Loucy (cell line): ENCODE data around the gene MT1B.

Source experiments
- H2AFZ ChIP-seq: fragments of 200-600 bp; sonication (generic); 2 replicates; pipeline ENCODE4 v1.6.0; 2016; ENCODE audit warnings: antibody characterized with exemption, mild to moderate bottlenecking, low read length, moderate library complexity
- H3F3A ChIP-seq: fragments of 200-600 bp; 2 replicates; pipeline ENCODE4 v1.6.0; 2016; ENCODE audit warnings: antibody characterized with exemption, low read depth, mild to moderate bottlenecking
- H3K27me3 ChIP-seq: fragments of 200-600 bp; sonication (generic); 2 replicates; pipeline ENCODE4 v1.6.1; 2014; ENCODE audit warnings: low read length, mild to moderate bottlenecking; ENCODE audit not compliant: insufficient read depth, poor library complexity, severe bottlenecking
- H3K36me3 ChIP-seq: fragments of 200-600 bp; sonication (generic); 2 replicates; pipeline ENCODE4 v1.6.1; 2016; ENCODE audit warnings: low read length; ENCODE audit not compliant: insufficient read depth
- H3K4me1 ChIP-seq: fragments of 200-600 bp; sonication (generic); 2 replicates; pipeline ENCODE4 v1.5.1; 2014; ENCODE audit warnings: low read length, mild to moderate bottlenecking; ENCODE audit not compliant: insufficient read depth, poor library complexity, severe bottlenecking
- H3K4me2 ChIP-seq: fragments of 200-600 bp; sonication (generic); 2 replicates; pipeline ENCODE4 v1.6.0; 2014; ENCODE audit warnings: antibody characterized with exemption, low read length, low read depth, mild to moderate bottlenecking; ENCODE audit not compliant: poor library complexity, severe bottlenecking
- H3K4me3 ChIP-seq: fragments of 200-600 bp; sonication (generic); 2 replicates; pipeline ENCODE4 v1.5.1; 2014; ENCODE audit warnings: low read length, mild to moderate bottlenecking, mixed read lengths; ENCODE audit not compliant: poor library complexity, severe bottlenecking
- H3K79me2 ChIP-seq: fragments of 200-600 bp; sonication (generic); 2 replicates; pipeline ENCODE4 v1.6.1; 2014; ENCODE audit warnings: low read length; ENCODE audit not compliant: insufficient read depth
- H3K9ac ChIP-seq: fragments of 200-600 bp; sonication (generic); 2 replicates; pipeline ENCODE4 v1.6.0; 2014; ENCODE audit warnings: mild to moderate bottlenecking, low read depth, low read length, moderate library complexity; ENCODE audit not compliant: poor library complexity, severe bottlenecking
- H3K9me2 ChIP-seq: fragments of 200-600 bp; sonication (generic); replicated peaks from 2 replicates; pipeline ENCODE4 v1.6.1; 2016; ENCODE audit warnings: low read depth, low read length, mixed read lengths
- H3K9me3 ChIP-seq: fragments of 200-600 bp; sonication (generic); 2 replicates; pipeline ENCODE4 v1.6.1; 2014; ENCODE audit warnings: mild to moderate bottlenecking, antibody characterized with exemption, low read length, low read depth; ENCODE audit not compliant: insufficient read depth
- H4K20me1 ChIP-seq: fragments of 200-600 bp; sonication (generic); 2 replicates; pipeline ENCODE4 v1.6.0; 2014; ENCODE audit warnings: antibody characterized with exemption, low read length, mild to moderate bottlenecking; ENCODE audit not compliant: insufficient read depth, poor library complexity, severe bottlenecking
- EZH2phosphoT487 ChIP-seq: fragments of 200-600 bp; IDR thresholded peaks from 2 replicates; pipeline ENCODE4 v1.6.1; 2018; ENCODE audit warnings: antibody characterized with exemption, mild to moderate bottlenecking, moderate library complexity, borderline replicate concordance
- TF ChIP-seq, protein P1 (sequence below): fragments of 200-600 bp; sonication (generic); conservative IDR thresholded peaks from 2 replicates; pipeline ENCODE4 v1.5.1; 2014; ENCODE audit warnings: mild to moderate bottlenecking, antibody characterized with exemption, low read length

The MT1B gene

DNA sequence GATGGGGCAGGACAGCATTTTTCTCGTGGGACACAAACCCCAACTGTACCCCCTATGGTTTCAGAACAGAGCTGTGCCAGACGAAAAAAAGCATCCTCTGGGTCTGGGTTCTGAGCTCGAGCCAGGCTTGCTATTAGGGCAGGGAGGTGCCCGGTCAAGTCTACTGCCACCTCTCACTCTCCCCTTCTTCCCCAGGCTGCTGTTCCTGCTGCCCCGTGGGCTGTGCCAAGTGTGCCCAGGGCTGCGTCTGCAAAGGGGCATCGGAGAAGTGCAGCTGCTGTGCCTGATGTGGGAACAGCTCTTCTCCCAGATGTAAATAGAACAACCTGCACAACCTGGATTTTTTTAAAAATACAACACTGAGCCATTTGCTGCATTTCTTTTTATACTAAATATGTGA is 25.0 kb upstream of the MT1B start:
- no peaks in the 10 kb centered on the region for H3F3A ChIP-seq
- H4K20me1 ChIP-seq: no peaks in the 10 kb centered on the region
- no peaks in the 10 kb centered on the region for H3K36me3 ChIP-seq
- H3K4me2 ChIP-seq: no peak overlapping the region
- no peaks in the 10 kb centered on the region for H3K79me2 ChIP-seq
- no peaks in the 10 kb centered on the region for H3K9me2 ChIP-seq
- no peak overlapping the region for H2AFZ ChIP-seq
- no peak overlapping the region for H3K9ac ChIP-seq
- no peaks in the 10 kb centered on the region for H3K9me3 ChIP-seq
- TF ChIP-seq, protein P1, sequence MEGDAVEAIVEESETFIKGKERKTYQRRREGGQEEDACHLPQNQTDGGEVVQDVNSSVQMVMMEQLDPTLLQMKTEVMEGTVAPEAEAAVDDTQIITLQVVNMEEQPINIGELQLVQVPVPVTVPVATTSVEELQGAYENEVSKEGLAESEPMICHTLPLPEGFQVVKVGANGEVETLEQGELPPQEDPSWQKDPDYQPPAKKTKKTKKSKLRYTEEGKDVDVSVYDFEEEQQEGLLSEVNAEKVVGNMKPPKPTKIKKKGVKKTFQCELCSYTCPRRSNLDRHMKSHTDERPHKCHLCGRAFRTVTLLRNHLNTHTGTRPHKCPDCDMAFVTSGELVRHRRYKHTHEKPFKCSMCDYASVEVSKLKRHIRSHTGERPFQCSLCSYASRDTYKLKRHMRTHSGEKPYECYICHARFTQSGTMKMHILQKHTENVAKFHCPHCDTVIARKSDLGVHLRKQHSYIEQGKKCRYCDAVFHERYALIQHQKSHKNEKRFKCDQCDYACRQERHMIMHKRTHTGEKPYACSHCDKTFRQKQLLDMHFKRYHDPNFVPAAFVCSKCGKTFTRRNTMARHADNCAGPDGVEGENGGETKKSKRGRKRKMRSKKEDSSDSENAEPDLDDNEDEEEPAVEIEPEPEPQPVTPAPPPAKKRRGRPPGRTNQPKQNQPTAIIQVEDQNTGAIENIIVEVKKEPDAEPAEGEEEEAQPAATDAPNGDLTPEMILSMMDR: no peak
- no peak for TF ChIP-seq EZH2phosphoT487
- H3K4me1 ChIP-seq: no peaks in the 10 kb centered on the region
- no peak overlapping the region for H3K4me3 ChIP-seq
- H3K27me3 ChIP-seq: no peaks in the 10 kb centered on the region

DNA sequence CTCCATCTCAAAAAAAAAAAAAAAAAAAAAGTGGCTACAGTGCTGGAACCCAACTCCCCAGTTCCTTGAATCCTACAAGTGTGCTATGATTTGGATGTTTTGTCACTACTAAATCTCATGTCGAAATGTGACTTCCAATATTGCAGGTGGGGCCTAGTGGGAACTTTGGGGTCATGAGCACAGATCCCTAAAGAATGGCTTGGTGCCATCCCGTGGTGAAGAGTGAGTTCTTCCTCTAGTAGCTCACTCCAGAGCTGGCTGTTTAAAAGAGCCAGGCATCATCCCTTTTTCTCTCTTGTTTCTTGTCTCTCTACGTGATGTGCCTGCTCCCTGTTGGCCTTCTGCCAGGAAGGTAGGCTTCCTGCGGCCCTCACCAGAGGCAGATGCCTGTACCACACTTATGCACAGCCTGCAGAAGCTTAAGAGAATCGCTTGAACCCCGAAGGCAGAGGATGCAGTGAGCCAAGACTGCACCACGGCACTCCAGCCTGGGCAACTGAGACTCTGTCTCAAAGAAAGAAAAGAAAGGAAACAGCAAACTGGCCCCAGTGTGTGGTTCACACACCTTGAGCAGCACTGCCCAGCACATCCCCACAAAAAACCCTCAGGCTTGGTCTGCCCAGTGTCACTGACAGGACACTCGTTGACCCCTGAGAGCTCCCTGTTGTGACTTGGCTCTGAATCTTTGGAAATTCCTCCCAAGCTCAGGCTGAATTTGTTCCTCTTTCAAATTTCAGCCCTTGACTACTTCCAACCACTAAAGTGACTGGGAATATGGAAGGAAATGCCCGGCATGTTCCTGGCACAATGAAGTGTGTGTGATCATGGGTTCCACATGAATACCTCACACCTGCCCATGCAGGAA is 23.0 kb upstream of the MT1B start:
- Histone ChIP-seq H3K9me3 (no peaks in the 10 kb centered on the region), H3K27me3 (no peaks in the 10 kb centered on the region), H3K79me2 (no peaks in the 10 kb centered on the region), H3K4me2 (no peak overlapping the region), H3K9me2 (no peaks in the 10 kb centered on the region), H3K9ac (no peak overlapping the region), H4K20me1 (no peaks in the 10 kb centered on the region), H3K36me3 (no peaks in the 10 kb centered on the region), H3K4me1 (no peaks in the 10 kb centered on the region), H2AFZ (no peak overlapping the region), H3F3A (no peaks in the 10 kb centered on the region), H3K4me3 (no peak overlapping the region)
- TF ChIP-seq EZH2phosphoT487: no peak
- TF ChIP-seq, protein P1: no peak

DNA sequence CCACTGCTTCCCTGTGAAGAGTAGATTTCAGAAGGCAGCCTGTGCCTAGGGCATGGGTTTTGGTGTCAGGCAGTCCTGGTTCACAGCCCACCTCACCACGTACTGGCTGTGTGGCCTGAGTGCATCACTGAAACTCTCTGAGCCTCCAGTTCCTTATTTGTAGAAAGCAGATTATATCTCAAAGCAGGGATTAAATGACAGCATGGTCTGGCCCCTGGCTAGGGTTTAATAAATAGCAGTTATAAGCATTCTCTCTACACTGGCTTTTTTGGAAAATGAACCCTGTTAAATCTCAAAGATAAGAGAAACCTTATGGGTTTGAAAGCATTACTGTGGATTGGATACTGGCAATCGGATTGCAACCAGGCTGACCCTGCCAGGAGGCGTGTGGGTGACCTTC is 22.2 kb upstream of the MT1B start:
- no peak overlapping the region for H3K4me3 ChIP-seq
- no peaks in the 10 kb centered on the region for H3K27me3 ChIP-seq
- TF ChIP-seq, protein P1: no peak
- no peak for TF ChIP-seq EZH2phosphoT487
- no peaks in the 10 kb centered on the region for H3K9me3 ChIP-seq
- no peaks in the 10 kb centered on the region for H4K20me1 ChIP-seq
- H3K79me2 ChIP-seq: no peaks in the 10 kb centered on the region
- H3K4me1 ChIP-seq: no peaks in the 10 kb centered on the region
- no peaks in the 10 kb centered on the region for H3K36me3 ChIP-seq
- H3F3A ChIP-seq: no peaks in the 10 kb centered on the region
- H3K9me2 ChIP-seq: no peaks in the 10 kb centered on the region
- no peak overlapping the region for H3K4me2 ChIP-seq
- no peak overlapping the region for H3K9ac ChIP-seq
- H2AFZ ChIP-seq: no peak overlapping the region
